ENCODE data around the gene TRIM33. TPM values are rescaled to one million over a fixed set of nuclear protein-coding genes. Genes with fewer than 3 reads are reported as not detected.
"Not testable (repeated sequence)": the region's sequence is repeated elsewhere in the genome, so short reads cannot be mapped to it uniquely, and the experiment has no call there.

TRIM33 gene
- total and polyA plus RNA-seq, 8 donors = 8.6 to 19.1 (median 15.6) TPM

DNA sequence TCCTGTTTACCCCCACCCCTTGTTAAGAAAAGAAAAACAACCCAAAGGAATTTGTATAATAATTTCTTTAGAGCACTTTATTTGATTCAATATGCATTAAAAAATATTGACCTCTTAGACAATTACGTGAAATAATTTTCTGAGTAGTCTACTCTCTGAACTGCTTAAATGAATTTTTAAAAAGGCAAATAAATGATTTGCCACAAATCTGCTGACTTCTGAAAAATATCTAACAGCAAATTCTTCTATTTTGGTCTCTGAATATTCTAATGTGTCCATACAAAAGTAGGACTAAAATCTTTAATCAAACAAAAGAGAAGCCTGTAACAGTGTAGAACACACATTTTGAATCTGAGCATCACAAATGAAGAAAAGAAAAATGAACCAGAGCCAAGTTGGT is 115.1 kb downstream of the TRIM33 start:
- Histone ChIP-seq H3K4me1 (no peaks in the 10 kb centered on the region), H3K27me3 (no peaks in the 10 kb centered on the region), H3K36me3 (peaks cover 0 to 13% (median 6%) of the 10 kb centered on the region in 3 donors), H3K9me3 (no peaks in the 10 kb centered on the region), H3K27ac (no peak overlapping the region), H3K4me3 (no peak overlapping the region)
- intact Hi-C loops (cut with DNase I) = no loop called here
- WGBS, 2 donors = 95 to 96% methylated on average over 1 of the region's 1 CpG
- FAIRE-seq (no peak), DNase-seq (no peak), ATAC-seq (no peak)
- TF ChIP-seq, protein P1, sequence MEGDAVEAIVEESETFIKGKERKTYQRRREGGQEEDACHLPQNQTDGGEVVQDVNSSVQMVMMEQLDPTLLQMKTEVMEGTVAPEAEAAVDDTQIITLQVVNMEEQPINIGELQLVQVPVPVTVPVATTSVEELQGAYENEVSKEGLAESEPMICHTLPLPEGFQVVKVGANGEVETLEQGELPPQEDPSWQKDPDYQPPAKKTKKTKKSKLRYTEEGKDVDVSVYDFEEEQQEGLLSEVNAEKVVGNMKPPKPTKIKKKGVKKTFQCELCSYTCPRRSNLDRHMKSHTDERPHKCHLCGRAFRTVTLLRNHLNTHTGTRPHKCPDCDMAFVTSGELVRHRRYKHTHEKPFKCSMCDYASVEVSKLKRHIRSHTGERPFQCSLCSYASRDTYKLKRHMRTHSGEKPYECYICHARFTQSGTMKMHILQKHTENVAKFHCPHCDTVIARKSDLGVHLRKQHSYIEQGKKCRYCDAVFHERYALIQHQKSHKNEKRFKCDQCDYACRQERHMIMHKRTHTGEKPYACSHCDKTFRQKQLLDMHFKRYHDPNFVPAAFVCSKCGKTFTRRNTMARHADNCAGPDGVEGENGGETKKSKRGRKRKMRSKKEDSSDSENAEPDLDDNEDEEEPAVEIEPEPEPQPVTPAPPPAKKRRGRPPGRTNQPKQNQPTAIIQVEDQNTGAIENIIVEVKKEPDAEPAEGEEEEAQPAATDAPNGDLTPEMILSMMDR (IDR thresholded peaks at IDR 0.05) = no peak

GRCh38 chr1:114390960-114391359 is 120.0 kb downstream of the TRIM33 start:
- no peak for FAIRE-seq
- H3K27ac ChIP-seq = no peak overlapping the region
- no peaks in the 10 kb centered on the region for H3K4me1 ChIP-seq
- no peak overlapping the region for H3K4me3 ChIP-seq
- TF ChIP-seq, protein P1 (IDR thresholded peaks at IDR 0.05) = no peak
- no peak for ATAC-seq
- H3K9me3 ChIP-seq = no peaks in the 10 kb centered on the region
- intact Hi-C loops (cut with DNase I) = no loop called here
- H3K36me3 ChIP-seq = peaks cover 0 to 3% (median 2%) of the 10 kb centered on the region in 3 donors
- no peaks in the 10 kb centered on the region for H3K27me3 ChIP-seq
- no peak for DNase-seq

DNA sequence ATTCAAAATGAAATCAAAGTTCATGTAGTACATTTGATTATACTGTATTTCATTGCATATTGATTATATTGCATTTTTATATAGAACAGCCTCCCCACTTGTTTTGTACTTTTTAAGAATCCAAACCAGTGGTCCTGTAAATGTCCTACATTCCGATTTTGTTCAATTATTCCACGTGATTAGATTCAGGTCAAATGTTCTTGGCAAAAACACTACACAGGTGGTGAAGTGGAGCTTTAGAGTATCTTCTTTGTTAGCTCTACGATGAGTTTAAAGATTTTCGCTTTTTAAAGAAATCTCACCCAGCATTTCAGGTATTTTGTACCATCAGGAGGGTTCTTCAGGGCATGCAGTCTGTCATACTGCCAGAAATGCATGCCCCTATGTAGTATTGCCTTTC is 120.6 kb downstream of the TRIM33 start:
- Histone ChIP-seq H3K36me3 (peaks cover 0 to 3% (median 0%) of the 10 kb centered on the region in 3 donors), H3K9me3 (no peaks in the 10 kb centered on the region), H3K27me3 (no peaks in the 10 kb centered on the region), H3K27ac (no peak overlapping the region), H3K4me1 (no peaks in the 10 kb centered on the region), H3K4me3 (no peak overlapping the region)
- DNase-seq (no peak), FAIRE-seq (no peak), ATAC-seq (no peak)
- TF ChIP-seq, protein P1 (IDR thresholded peaks at IDR 0.05) = no peak
- 92 to 93% methylated on average over 4 of the region's 4 CpGs for WGBS, 2 donors
- intact Hi-C loops (cut with DNase I) = no loop called here

DNA sequence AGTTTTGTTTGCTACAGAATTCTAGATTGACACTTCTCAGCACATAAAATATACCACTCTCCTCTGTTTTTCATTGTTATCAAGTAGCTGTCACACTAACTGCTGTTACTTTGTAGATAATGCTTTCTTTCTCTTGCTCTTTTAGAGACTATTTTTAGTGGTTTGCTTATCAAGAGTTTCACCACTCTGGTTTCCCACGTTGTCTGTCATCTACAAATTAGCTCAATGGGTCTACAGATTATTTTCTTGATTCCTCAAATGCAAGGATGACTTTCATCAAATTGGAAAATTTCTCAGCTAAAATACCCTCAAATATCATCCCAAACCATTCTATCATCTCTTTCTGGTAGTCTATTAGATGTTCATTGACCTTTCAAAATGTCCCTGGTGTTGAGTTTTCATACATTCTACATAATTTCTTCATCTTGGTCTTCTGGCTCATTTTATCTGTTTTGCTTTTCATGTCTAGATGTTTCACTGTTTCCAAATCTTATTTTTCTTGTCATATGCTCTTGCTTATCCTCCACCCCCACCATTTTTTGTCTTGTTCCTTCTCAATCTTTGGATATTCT is 122.5 kb downstream of the TRIM33 start:
- DNase-seq (no peak), ATAC-seq (no peak), FAIRE-seq (no peak)
- no peak overlapping the region for H3K27ac ChIP-seq
- no peaks in the 10 kb centered on the region for H3K9me3 ChIP-seq
- no peaks in the 10 kb centered on the region for H3K4me1 ChIP-seq
- TF ChIP-seq, protein P1 (IDR thresholded peaks at IDR 0.05) = no peak
- H3K36me3 ChIP-seq = peaks cover 0 to 3% (median 0%) of the 10 kb centered on the region in 3 donors
- no peak overlapping the region for H3K4me3 ChIP-seq
- H3K27me3 ChIP-seq = no peaks in the 10 kb centered on the region
- WGBS, 2 donors = 33 to 38% methylated on average over 1 of the region's 1 CpG
- intact Hi-C loops (cut with DNase I) = no loop called here

DNA sequence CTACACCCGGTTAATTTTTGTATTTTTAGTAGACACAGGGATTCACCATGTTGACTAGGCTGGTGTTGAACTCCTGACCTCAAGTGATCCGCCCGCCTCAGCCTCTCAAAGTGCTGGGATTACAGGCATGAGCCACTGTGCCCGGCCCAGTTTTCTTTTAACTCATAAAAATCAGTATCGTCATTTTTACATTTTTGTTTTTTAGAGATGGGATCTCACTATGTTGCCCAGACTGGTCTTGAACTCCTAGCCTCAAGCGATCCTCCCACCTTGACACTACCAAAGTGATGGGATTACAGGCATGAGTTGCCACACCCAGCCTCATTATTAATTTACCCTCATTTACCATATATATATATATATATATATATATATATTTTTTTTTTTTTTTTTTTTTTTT is 123.4 kb downstream of the TRIM33 start:
- 95 to 96% methylated on average over 6 of the region's 6 CpGs for WGBS, 2 donors
- FAIRE-seq, DNase-seq: not testable (repeated sequence)

More for the DNA sequence above, 123.4 kb downstream of the TRIM33 start:
- H3K4me1 ChIP-seq; H3K27ac ChIP-seq; H3K27me3 ChIP-seq; intact Hi-C loops (cut with DNase I); H3K36me3 ChIP-seq; ATAC-seq; H3K9me3 ChIP-seq; H3K4me3 ChIP-seq: not testable (repeated sequence)
